SIG-M5 treated with dmso at 0.1 percent for 504 hours (cell line): ENCODE measurements around the gene CAMK2N1.
"Not testable (repeated sequence)": the region's sequence is repeated elsewhere in the genome, so short reads cannot be mapped to it uniquely, and the experiment has no call there.

Experiments
- DNase-seq: peaks from one replicate; lab custom pipeline; 2025; ENCODE audit not compliant: unreplicated experiment; lab: John Stamatoyannopoulos, UW

The CAMK2N1 gene

DNA sequence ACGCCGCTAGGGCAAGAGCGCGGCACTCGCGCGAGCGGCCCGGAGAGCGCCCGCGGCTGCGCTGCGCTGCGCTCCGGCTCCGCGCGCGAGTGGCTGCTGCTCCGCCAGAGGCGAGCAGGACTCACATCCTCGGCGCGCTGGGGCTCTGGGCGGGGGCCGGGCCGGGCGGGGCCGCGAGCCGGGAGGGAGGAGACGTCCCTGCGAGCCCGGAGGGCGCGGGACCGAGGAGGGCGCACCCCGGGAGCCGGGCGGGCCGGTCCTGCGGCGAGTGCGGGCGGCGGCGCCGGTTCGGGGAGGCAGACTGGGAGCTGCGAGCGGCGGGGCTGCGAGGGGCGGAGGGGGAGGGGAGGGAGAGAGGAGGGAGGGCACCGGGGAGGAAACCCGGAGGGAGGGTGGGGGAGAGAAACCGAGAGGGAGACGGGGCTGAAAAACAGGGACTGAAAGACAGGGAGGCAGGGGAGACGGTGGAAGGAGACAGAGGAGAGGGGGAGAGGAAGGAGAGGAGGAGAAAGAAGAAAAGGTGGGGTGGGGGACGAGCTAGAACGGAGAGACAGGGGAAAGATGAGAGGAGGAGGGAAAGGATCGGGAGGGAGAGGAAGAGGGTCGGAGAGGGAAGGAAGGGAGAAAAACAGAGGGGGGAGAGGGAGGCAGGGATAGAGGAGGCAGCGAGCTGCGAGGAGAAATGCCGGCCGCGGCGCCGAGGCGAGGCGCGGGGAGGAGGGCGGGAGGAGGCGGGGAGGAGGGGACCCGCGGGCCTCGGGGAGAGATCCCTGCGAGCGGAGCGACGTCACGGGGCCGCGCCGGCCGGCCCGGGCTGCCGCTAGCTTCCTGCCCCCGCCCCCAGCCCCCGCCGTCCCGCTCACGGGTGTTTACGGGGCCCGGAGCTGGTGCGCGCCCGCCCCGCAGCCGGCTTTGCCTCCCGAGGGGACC lies at the start of gene CAMK2N1:
CAMK2N1 (minus strand) TSS at position 684 of the 930 bp plus-strand sequence. CDS start 831 bp downstream, outside the sequence.
- no peak for DNase-seq

DNA sequence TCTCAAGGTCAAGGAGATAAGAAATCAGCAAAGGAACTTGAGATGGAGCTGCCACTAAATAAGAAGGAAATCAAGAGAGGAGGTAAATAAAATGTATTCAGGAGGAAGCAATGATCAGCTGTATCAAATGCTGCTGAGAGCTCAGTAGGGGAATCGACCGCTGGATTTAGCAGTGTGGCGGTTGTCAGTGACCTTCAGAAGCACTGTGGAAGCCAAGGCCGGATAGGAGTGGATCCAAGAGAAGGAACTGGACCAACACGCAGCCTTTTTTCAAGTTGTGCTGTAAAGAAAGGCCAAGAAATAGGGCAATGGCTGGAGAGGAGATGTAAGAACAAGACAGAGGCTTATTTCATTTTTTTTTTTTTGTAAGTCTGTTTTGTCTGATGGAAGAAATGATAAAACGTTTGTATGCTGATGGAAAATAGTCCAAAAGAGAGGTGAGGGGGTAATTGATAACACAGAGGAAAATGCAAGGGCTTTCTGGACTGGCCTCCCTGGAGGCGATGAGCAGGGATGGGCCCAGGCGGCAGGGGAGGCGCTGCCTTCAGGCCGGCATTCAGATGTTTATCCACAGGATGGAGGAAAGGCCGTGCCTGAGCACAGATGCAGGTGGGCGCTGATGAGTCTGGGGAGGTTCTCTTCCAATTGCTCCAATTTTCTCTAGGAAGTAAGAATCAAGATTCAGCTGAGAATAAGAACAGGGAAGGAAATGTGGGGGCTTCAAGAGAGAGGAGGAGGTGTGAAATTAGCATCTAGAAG lies 48.8 kb upstream of the CAMK2N1 start:
- no peak for DNase-seq

DNA sequence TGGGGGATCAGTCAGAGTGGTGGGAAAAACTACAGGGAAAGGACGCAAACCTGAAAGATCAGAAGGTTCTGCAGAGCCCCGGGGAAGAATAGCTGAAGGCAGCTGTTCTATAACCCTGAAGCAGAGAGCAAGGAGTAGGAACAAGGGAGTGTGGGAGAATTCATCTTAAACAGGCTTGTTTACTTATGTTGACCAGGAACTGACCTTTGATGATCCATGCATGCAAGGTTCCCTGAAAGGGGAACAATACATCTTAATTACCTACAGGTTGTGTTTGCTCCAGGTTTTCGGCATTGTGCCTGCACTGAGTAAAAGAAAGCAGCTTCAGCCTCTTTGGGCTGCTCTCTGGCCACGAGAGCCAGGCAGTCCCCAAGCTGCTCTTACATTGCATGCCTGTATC lies 47.6 kb upstream of the CAMK2N1 start:
- no peak for DNase-seq

DNA sequence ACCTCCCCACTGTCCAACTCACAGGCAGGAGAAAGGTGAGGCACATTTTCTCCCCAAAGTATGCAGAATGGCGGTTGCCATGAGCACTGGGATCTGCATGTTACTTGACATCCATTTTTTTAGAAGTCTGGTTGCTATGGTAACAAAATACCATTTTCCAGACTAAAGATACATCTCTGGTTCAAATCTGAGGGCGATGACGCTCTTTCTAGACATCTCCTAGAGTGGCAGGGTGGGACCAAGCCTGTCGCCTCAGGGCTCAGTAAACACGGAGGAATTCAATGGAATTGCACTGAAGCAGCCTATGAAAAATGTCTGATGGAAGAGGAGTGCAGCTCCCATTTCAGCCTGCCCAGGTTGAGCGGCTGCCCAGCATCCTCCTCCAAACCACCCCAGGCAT lies 44.9 kb upstream of the CAMK2N1 start:
- DNase-seq, result peak; percentile 55

DNA sequence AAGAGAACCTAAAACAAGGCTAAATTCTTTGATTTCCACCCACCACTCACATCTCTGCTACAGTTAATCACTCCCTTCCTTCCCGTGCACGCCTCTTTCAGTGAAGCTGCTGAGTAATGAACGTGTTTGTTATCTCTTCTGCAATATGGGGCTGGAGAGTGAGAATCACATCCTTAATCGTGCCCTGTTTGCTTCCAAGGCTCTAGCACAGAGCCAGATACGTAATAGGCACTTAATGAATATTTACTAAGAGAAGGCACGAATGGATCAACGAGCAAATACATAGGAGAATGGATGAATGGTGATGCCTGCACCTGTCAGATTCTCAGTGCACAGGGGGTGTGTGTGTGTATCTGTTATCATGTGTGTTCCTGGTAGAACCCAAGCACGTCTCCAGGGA lies 44.3 kb upstream of the CAMK2N1 start:
- DNase-seq, result no peak

DNA sequence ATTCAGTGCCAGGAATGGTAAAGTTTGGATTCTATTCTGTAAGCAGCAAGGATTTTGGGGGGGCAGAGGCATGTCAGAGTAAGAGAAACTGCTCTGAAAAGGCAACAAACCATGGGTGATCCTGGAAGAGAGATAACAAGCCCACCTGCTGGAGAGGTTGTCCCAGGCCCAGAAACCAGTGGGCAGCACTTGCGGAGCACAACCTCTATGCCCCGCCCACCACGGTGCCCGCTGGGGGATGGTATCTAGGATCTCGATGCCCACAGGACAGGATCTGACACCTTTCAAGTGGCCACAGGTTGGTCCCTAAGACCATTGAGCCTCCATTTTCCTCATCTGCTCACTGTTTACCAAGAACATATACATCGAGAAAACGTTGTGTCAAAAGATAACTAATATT lies 42.2 kb upstream of the CAMK2N1 start:
- DNase-seq, result no peak

DNA sequence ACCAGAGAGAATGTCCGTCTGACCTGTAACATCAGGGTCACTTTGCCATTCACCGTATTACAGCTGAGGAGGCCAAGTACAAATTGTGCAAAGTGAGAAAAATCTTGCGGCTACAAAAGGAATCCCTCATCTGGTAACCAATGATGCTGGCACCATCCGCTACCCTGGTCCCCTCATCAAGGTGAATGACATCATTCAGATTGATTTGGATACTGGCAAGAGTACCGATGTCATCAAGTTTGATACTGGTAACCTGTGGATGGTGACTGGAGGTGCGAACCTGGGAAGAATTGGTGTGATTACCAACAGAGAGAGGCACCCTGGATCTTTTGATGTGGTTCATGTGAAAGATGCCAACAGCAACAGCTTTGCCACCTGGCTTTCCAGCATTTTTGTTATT lies 40.3 kb upstream of the CAMK2N1 start:
- DNase-seq, result no peak

DNA sequence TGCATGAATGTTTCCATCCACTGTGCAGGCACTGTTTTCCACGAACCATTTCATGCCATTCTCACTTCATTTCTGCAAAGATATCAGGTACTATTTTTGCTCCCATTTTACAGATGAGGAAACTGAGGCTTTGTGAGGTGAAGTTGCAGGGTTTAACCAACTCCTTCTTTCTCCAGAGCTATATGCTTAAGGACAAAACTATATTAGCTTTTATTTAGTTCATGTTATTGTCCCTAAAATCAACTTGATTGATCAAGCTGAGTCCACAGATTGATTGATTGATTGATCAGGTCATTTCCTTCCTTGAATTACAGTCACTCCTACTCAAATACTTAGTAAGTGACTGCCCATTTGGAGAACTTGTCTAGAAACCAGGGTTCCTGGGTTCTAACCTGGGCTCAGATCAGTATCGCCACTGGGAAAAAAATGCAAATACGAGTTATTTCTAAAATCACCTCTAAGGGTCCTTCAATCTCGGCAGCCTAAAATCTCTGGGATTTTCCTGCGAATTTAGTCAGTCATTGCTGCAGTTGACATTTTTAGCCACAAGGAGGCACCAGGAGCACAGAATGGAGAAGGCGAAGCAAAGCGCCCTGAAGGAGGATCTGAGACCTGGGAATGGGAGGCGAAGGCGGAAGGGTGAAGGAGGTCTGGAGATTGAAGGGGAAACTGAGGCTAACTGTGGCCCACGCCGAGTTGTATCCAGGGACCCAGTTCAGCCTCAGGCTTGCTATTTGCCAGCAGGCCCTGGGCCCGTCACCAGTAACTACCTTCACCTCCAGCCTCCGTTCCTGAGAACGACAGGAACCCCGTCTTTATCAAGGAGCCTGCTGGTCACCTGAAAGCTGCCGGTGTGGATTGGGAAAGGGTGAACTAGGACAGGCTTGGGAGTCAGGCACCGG lies 36.2 kb upstream of the CAMK2N1 start:
- DNase-seq, result peak; percentile 65

DNA sequence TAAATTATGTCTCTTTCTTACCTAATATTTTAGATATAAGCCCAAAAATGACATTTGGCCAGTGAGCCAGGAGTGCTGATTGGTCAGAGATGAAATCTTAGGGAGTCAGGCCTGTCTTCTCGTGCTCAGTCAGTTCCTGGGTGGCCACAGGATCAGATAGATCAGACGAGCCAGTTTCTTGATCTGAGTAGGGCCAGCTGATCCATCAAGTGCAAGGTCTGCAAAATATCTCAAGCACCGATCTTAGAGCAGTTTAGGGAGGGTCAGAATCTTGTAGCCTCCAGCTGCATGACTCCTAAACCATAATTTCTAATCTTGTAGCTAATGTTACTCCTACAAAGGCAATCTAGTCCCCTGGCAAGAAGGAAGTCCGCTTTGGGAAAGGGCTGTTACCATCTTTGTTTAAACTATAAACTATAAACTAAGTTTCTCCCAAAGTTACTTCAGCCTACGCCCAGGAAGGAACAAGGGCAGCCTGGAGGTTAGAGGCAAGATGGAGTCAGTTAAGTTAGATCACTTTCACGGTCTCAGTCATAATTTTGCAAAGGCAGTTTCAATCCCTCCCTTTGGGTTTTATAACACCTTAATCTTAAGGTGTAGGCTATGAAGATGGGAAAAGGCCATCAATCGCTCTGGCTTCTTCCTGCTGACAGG lies 33.7 kb upstream of the CAMK2N1 start:
- not testable (repeated sequence) for DNase-seq

DNA sequence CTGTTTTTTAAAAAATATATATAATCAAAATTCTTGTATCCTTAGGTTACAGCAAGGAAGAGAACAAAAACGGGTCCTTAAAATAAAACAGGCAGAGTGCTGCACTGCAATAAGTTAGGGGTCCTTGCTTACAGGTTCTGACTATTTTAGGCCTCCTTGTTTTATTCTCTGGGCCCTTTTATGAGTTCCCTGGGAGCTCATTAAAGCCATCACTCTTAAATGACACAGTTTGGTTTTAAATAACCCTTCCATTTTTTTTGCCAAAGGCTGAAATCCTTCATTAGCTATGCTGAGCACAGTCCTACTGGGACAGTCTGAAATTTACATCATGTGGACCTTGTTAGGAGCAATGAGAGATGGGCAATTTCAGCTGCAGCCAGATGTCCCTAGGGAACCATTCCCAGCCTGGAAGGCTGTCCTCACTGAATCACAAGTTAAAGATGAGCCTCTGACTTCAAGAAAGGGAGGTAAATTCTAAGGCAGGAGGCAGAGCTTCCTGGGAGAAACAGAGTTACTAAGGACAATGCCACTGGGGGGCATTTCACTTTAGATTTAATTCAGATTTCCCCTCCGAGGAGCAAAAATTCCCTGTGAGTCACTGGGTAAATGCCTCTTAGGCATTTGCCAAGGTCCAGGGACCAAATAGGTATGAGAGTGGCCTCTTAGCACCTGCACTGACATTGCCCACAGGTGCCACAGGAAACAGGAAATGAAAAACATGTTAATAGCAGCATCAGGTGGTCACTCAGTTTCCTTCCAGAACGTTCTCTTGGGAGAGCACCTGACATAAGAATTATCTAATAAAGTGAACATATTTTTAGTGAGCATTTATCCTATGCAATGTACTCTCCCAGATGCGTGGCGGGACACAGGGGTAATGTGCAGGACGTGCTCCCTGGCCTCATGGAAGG lies 25.8 kb upstream of the CAMK2N1 start:
- no peak for DNase-seq

DNA sequence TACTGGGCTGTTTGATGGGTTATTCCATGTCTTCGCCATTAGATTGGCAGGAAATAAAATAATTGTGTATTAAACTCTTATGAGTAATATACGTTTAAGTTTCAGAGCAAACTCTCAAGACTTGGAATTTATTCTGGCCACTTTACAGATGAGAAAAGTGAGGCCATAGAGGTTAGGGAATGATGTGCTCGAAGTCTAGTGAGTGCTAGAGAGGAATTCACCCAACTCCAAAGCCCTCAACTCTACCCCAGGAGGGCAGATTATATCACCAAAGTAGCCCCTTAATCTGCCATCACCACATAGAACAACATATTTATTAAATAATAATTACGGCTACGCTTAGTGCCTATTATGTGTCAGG lies 22.4 kb upstream of the CAMK2N1 start:
- no peak for DNase-seq

DNA sequence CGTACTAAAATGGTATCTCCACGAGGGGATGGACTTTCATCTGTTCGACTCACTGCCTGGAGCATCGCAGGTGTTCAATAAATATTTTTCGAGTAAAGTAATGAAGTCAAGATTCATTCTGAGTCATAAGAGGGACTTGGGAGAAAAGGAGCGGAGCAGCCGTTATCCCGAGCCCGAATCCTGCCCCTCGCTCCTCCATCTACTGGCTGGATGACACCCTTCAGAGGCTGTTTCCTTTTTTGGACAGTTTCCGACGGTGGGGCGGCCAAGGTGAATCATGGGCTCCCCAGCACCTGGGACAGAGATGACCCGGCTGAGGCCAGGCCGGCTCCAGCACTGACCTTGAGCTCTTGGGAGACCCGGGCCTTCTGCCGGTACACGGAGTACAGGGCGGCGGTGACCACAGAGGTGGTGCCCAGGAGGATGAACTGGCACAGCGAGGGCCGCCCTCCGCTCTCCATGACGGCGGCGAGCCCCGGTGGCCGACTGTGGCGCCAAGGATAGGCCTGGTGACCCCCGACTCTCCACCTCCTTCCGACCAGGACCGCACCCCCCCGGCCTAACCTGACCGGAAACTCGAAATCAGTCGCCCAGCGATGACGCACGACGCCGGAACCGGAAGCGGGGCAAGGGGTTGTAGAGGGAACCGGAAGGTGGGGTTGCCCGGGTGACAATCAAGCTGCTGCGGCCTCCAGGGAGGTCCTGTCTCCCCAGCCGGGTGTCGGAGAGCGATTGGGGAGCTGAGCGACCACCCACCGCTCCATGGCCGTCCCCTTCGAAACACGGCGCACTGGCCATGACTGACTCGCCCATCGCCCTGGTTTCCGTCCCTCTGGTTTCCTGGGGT lies 21.8 kb upstream of the CAMK2N1 start, which contains the start of gene MUL1:
MUL1 (minus strand) TSS at position 588 of the 847 bp plus-strand sequence; CDS start at position 461, 127 bp downstream.
- peak; percentile 82 for DNase-seq

DNA sequence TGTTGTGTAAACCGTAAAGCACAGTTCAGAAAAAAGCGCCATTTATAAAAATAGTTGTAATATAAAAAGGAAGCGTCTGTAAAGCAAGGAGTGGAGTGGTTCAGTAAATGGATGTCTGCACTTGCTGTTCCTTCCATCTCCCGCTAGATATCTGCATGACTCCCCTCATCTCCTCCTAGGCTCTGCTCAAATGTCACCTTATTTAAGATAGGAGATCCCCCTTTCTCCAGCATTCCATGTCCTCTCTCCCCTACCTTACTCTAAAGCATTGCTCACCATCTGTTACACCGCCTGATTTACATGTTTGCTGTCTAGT lies 21.2 kb upstream of the CAMK2N1 start:
- DNase-seq, result no peak

DNA sequence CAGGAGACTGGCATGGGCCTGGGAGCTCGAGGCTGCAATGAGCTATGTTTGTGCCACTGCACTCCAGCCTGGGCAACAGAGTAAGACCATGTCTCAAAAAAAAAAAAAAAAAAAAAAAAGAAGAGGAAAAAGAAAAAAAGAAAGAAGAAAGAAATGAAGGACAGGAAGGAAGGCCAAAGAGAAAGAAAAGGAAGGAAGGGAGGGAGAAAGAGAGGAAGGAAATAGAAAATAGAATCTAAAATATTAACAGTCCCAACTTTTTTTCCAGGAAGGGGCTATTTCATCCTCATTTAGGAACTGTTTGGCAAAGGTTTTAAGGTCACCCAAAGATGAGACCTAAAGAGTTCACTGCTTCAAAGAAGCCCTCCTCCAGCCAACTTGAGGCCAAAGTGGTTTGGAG lies 19.5 kb upstream of the CAMK2N1 start:
- DNase-seq, result no peak

DNA sequence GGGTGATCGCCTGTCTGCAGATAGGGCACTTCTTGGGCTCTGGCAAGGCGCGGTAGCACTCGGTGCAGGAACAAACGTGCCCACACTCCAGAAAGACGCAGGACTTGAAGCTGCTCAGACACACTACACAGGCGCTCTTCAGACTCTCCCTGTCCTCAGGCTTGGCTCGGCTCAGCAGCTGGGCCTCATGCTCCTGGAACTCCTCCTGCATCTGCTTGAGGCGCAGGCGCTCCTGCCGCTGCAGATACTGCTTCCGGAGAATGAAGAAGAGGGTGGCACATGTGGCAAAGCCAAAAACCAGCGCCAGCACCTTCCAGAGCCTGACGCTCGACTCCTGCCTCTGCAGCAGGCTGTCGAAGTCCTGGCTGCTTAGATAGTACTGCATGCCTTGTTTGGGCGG lies 14.7 kb upstream of the CAMK2N1 start:
- DNase-seq, result no peak

DNA sequence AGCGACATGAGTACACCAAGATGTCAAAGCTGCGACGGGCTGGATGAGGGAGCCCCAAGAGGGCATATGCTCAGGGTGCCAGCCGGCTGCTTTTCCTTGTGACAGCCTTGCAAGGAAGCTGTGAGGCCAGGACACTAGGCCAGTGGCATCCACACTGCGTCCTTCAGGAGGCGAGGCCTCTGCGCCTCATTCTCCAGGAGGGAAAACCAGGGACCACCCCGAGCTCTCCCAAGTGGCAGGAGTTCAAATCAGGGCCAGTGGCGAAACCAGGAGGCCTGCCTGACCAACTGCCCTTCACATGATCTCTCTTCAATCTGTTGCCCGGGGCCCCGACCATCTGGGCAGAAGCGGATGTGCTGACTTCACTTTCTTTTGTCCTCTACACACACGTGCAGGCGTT lies 13.7 kb upstream of the CAMK2N1 start:
- DNase-seq, result no peak

DNA sequence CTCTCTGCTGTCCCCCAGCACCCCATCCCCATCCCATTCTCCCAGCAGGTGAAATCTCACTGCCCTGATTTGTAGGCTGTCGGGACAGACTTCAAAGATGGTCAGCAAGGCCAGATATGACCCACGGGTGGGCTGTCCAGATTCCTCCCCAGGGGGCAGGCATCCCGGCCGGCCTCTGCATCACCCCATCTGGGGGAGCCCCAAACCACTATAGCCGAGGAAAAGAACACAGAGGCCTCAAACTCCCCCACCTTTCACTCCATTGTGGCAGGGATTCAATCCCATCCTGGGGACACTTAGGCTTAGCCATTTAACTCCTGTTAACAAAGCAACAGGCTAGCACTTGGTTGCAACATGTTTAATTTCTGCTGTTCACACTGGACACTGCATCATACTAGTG lies 13.1 kb upstream of the CAMK2N1 start:
- no peak for DNase-seq

DNA sequence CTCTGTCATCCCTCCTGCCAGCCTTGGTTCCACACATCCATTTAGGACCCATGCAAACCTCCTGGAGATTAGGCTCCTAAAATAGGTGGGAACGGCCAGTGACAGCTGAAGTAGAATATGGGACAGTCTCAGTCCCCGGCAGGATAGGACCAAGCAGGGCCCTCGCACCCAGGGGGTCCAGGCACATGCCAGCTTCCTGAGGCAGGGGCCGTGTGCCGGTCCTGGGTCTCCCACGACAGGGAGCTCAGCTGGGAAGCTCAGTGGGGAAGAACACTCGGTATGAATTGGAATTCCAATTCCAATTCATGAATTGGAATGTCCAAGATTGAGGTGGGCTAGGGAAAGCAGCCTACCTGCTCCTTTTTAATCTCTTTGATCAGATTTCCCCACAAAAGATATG lies 12.1 kb upstream of the CAMK2N1 start:
- no peak for DNase-seq

DNA sequence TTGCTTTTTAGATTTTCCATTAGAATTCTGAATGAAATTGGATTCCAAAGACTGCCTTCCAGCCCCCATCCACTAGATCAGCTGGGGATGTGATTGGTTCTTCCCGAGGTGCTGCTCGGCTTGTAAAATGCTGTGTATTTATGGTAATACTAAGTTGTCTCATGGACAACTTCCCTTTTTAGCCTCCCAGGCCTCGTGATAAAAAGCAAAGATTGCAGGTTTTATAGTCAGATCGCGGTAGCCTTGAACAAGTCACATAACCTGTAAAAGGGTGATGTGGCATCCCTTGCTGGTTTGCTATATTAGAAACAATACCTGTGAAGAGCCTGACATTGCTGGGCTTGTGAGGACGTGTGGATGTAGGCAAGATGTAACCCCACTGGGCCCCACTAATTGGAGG lies 11.5 kb upstream of the CAMK2N1 start:
- DNase-seq, result peak; percentile 12
